Measurements from ENCODE around the gene CAPZA1. TPM values are rescaled to one million over a fixed set of nuclear protein-coding genes. Genes with fewer than 3 reads are reported as not detected.

Gene CAPZA1
- total and polyA plus RNA-seq, 2 of the 8 experiments (the other 6 are each of a cell fraction or from before 2014, with no cell fraction given), result 48.9 to 107 TPM

DNA sequence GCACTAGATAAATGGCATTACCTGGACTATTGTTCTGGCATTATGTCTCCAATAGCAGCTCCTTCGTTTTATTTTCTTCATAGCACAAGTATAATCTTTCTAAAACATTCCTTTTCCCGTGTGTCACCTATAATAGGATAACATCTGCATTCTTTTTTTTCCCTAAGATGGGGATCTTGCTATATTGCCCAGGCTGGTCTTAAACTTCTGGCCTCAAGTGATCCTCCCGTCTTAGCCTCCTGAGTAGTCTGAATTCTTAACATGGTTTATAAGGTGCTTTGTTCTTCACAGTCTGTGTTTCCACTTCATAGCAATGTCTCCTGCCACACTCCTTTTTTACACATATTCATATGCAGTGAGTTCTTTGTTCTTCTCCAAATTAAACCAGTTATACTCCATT lies 46.2 kb downstream of the CAPZA1 start:
- no peak overlapping the region for H2BK20ac ChIP-seq (ENCODE audit: low read length)
- H3K4me3 ChIP-seq (ENCODE audit: extremely low read depth in 1 of 4, insufficient read depth in 2 of 4, low read depth in 3 of 4, low read length in 4 of 4), result no peak overlapping the region
- DNase-seq (ENCODE audit: low read depth in 1 of 2, low spot score in 2 of 2), result no peak
- peaks cover 6 to 64% (median 32%) of the 10 kb centered on the region in 4 experiments; a peak in 6 of 8 replicates for H3K36me3 ChIP-seq (ENCODE audit: control insufficient read depth in 2 of 4, insufficient read depth in 4 of 4, low read length in 3 of 4)
- no peaks in the 10 kb centered on the region for H3K27me3 ChIP-seq (replicated peaks in 1 of 4; ENCODE audit: control insufficient read depth in 3 of 4, extremely low read depth in 1 of 4, insufficient read depth in 3 of 4, low read length in 3 of 4)
- 93% methylated on average over 3 of the region's 3 CpGs; no CpG with 5 or more reads in 1 of the 2 experiments for WGBS, 2 experiments (ENCODE audit: extremely low coverage in 1 of 2, insufficient coverage in 1 of 2, insufficient read length in 1 of 2, insufficient replicate concordance in 2 of 2, low coverage in 1 of 2, low lambda C conversion rate in 2 of 2, missing lambda C conversion rate in 1 of 2)
- H3K79me2 ChIP-seq (ENCODE audit: control insufficient read depth in 1 of 2, insufficient read depth in 2 of 2, low read length in 2 of 2), result no peaks in the 10 kb centered on the region
- H4K5ac ChIP-seq (ENCODE audit: insufficient read length, low read depth, low read length), result no peak overlapping the region
- TF ChIP-seq BCL11A (IDR thresholded peaks at IDR 0.05; ENCODE audit: low read depth in 2 of 2, low read length in 2 of 2), result no peak
- no peak for TF ChIP-seq SP2 (IDR thresholded peaks at IDR 0.05; ENCODE audit: low read length)
- TF ChIP-seq SIX5 (IDR thresholded peaks at IDR 0.05; ENCODE audit: low read depth, low read length), result no peak
- TF ChIP-seq, protein P1, sequence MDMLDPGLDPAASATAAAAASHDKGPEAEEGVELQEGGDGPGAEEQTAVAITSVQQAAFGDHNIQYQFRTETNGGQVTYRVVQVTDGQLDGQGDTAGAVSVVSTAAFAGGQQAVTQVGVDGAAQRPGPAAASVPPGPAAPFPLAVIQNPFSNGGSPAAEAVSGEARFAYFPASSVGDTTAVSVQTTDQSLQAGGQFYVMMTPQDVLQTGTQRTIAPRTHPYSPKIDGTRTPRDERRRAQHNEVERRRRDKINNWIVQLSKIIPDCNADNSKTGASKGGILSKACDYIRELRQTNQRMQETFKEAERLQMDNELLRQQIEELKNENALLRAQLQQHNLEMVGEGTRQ (IDR thresholded peaks at IDR 0.05; ENCODE audit: low read length), result no peak
- no peak for TF ChIP-seq SP1 (IDR thresholded peaks at IDR 0.05; ENCODE audit: low read depth, low read length)
- TF ChIP-seq RXRA (IDR thresholded peaks at IDR 0.05; ENCODE audit: insufficient read depth, low read depth, low read length), result no peak
- no peak for TF ChIP-seq TEAD4 (IDR thresholded peaks at IDR 0.05; ENCODE audit: low read depth, low read length)
- no peak for TF ChIP-seq SIRT6 (IDR thresholded peaks at IDR 0.05; ENCODE audit: low read length)
- no peak for TF ChIP-seq TAF1 (IDR thresholded peaks at IDR 0.05; ENCODE audit: low read depth, low read length)
- TF ChIP-seq, protein P2, sequence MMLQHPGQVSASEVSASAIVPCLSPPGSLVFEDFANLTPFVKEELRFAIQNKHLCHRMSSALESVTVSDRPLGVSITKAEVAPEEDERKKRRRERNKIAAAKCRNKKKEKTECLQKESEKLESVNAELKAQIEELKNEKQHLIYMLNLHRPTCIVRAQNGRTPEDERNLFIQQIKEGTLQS (IDR thresholded peaks at IDR 0.05; ENCODE audit: insufficient read depth, low read depth, low read length), result no peak
- no peak for TF ChIP-seq ASH2L (IDR thresholded peaks at IDR 0.05; ENCODE audit: low read length)
- TF ChIP-seq POU5F1 (IDR thresholded peaks at IDR 0.05; ENCODE audit: low read depth, low read length), result no peak
- no peak for TF ChIP-seq SP4 (IDR thresholded peaks at IDR 0.05; ENCODE audit: low read length)
- no peaks in the 10 kb centered on the region for H3K4me1 ChIP-seq (replicated peaks in 1 of 4; ENCODE audit: control insufficient read depth in 3 of 4, insufficient read depth in 4 of 4, low read length in 3 of 4)
- no peak for FAIRE-seq
- no peak overlapping the region for H2BK5ac ChIP-seq (ENCODE audit: low read depth, low read length)
- no peak overlapping the region for H4K91ac ChIP-seq (replicated peaks; ENCODE audit: insufficient read length, low read length)
- no peak overlapping the region for H2BK120ac ChIP-seq (replicated peaks; ENCODE audit: low read depth, low read length)
- no peak overlapping the region for H2AK5ac ChIP-seq (ENCODE audit: low read depth, low read length)
- H3K14ac ChIP-seq (ENCODE audit: insufficient read length), result no peak overlapping the region
- H3K23me2 ChIP-seq (ENCODE audit: low read depth, low read length), result no peaks in the 10 kb centered on the region
- H3K18ac ChIP-seq (ENCODE audit: extremely low read depth, low read length), result no peak overlapping the region
- no peak overlapping the region for H2BK15ac ChIP-seq (ENCODE audit: low read length)
- no peak overlapping the region for H3K4me2 ChIP-seq (ENCODE audit: insufficient read depth in 1 of 2, low read depth in 2 of 2, low read length in 2 of 2)
- H3K56ac ChIP-seq (replicated peaks; ENCODE audit: insufficient read length, low read depth, low read length), result no peak overlapping the region
- no peaks in the 10 kb centered on the region for H3K79me1 ChIP-seq (ENCODE audit: low read depth, low read length)
- peaks cover 0 to 3% of the 10 kb centered on the region in 2 experiments for H4K20me1 ChIP-seq (replicated peaks in 1 of 2; ENCODE audit: control insufficient read depth in 1 of 2, insufficient read depth in 2 of 2, low read length in 2 of 2)
- no peak overlapping the region for H3K27ac ChIP-seq (ENCODE audit: low read depth, low read length)
- ChIA-PET POLR2A (ENCODE audit: partially characterized antibody) (interaction anchor here (1.4 kb wide), 1 partner anchor 47 kb away, joined by 6 read pairs; the partner anchor contains the start of genes CAPZA1 and ST7L), CTCF (ENCODE audit: partially characterized antibody) (interaction anchor here (1.1 to 2.6 kb wide), 2 partner anchors 8 to 16 kb away, joined by 3 to 6 read pairs; partner anchors contain the start of gene MOV10)
- no peak overlapping the region for H2BK12ac ChIP-seq (ENCODE audit: low read depth, low read length)
- H3K9me3 ChIP-seq (ENCODE audit: insufficient read depth in 2 of 2, low read depth in 1 of 2, low read length in 1 of 2), result no peaks in the 10 kb centered on the region
- H2AFZ ChIP-seq (ENCODE audit: low read length), result no peak overlapping the region
- H3K4ac ChIP-seq (replicated peaks; ENCODE audit: insufficient read length, low read depth, low read length), result no peak overlapping the region
- no peak overlapping the region for H3K23ac ChIP-seq (ENCODE audit: insufficient read length)
- no peak overlapping the region for H3K9ac ChIP-seq (replicated peaks in 1 of 4; ENCODE audit: extremely low read depth in 1 of 4, low read depth in 3 of 4, low read length in 3 of 4)
- H4K8ac ChIP-seq (ENCODE audit: extremely low read depth, insufficient read depth, low read length), result no peak overlapping the region
